ENCODE measurements around the gene CAMKK1. TPM values are rescaled to one million over a fixed set of nuclear protein-coding genes. Genes with fewer than 3 reads are reported as not detected.
A peak's percentile ranks its signal among the peaks of the same experiment; 100 is the strongest.

Gene CAMKK1
- total and polyA plus RNA-seq, 7 donors: 0.91 to 2.3 (median 1.5) TPM

GRCh38 chr17:3815925-3816324 lies 76.9 kb downstream of the CAMKK1 start:
- no peak for DNase-seq
- Histone ChIP-seq H3K27ac (peak overlapping the region; percentile 71), H3K36me3 (ENCODE audit: insufficient read depth in 1 of 2, low read depth in 1 of 2) (peaks cover 12 to 93% of the 10 kb centered on the region in 2 donors), H3K4me3 (no peak overlapping the region), H3K9me3 (no peaks in the 10 kb centered on the region), H3K27me3 (ENCODE audit: insufficient read depth in 3 of 3, low read length in 2 of 3) (no peaks in the 10 kb centered on the region), H3K4me1 (peaks cover 17% of the 10 kb centered on the region)
- TF ChIP-seq CTCF (IDR thresholded peaks at IDR 0.05): no peak
- ATAC-seq: peak in 3 of 4 donors; percentile 24 to 42 (median 42)
- intact Hi-C loops (cut with DNase I): loop anchor here in 1 of 2 donors (5.0 kb wide), 2 partner anchors 79 to 134 kb away; no protein-coding TSS in a partner anchor
- 65 to 86% (median 75%) methylated on average over 7 of the region's 7 CpGs for whole genome bisulfite sequencing, 3 donors

GRCh38 chr17:3815122-3815521 lies 77.7 kb downstream of the CAMKK1 start:
- H3K4me1 ChIP-seq: peaks cover 17% of the 10 kb centered on the region
- DNase-seq: no peak
- H3K36me3 ChIP-seq (ENCODE audit: insufficient read depth in 1 of 2, low read depth in 1 of 2): peaks cover 14 to 93% of the 10 kb centered on the region in 2 donors
- peak overlapping the region; percentile 71 for H3K27ac ChIP-seq
- TF ChIP-seq CTCF (IDR thresholded peaks at IDR 0.05): no peak
- H3K27me3 ChIP-seq (ENCODE audit: insufficient read depth in 3 of 3, low read length in 2 of 3): no peaks in the 10 kb centered on the region
- no peaks in the 10 kb centered on the region for H3K9me3 ChIP-seq
- intact Hi-C loops (cut with DNase I): loop anchor here in 1 of 2 donors (5.0 kb wide), 2 partner anchors 78 to 133 kb away; no protein-coding TSS in a partner anchor
- WGBS, 3 donors: 28 to 42% (median 33%) methylated on average over 6 of the region's 6 CpGs
- no peak overlapping the region for H3K4me3 ChIP-seq
- ATAC-seq: peak; percentile 81 to 95 (median 94)

- H3K4me3 ChIP-seq: no peak overlapping the region
- ATAC-seq (no peak), DNase-seq (no peak)
- 90 to 93% (median 92%) methylated on average over 13 of the region's 13 CpGs for WGBS, 3 donors
- H3K4me1 ChIP-seq: peaks cover 17% of the 10 kb centered on the region
- H3K27me3 ChIP-seq (ENCODE audit: insufficient read depth in 3 of 3, low read length in 2 of 3): no peaks in the 10 kb centered on the region
- TF ChIP-seq CTCF (IDR thresholded peaks at IDR 0.05): no peak
- intact Hi-C loops (cut with DNase I): loop anchor here in 1 of 2 donors (5.0 kb wide), 1 partner anchor 77 kb away; no protein-coding TSS in a partner anchor
- peak overlapping the region; percentile 71 for H3K27ac ChIP-seq
- peaks cover 14 to 93% of the 10 kb centered on the region in 2 donors for H3K36me3 ChIP-seq (ENCODE audit: insufficient read depth in 1 of 2, low read depth in 1 of 2)
- H3K9me3 ChIP-seq: no peaks in the 10 kb centered on the region
Measured at GRCh38 chr17:3814361-3814760, 78.5 kb downstream of the CAMKK1 start.

- WGBS, 3 donors: 91 to 92% (median 92%) methylated on average over 15 of the region's 15 CpGs
- H3K9me3 ChIP-seq: no peaks in the 10 kb centered on the region
- H3K4me1 ChIP-seq: peaks cover 17% of the 10 kb centered on the region
- H3K27me3 ChIP-seq (ENCODE audit: insufficient read depth in 3 of 3, low read length in 2 of 3): no peaks in the 10 kb centered on the region
- no peak overlapping the region for H3K27ac ChIP-seq
- TF ChIP-seq CTCF (IDR thresholded peaks at IDR 0.05): no peak
- DNase-seq: no peak
- peaks cover 14 to 94% of the 10 kb centered on the region in 2 donors for H3K36me3 ChIP-seq (ENCODE audit: insufficient read depth in 1 of 2, low read depth in 1 of 2)
- intact Hi-C loops (cut with DNase I): loop anchor here in 1 of 2 donors (5.0 kb wide), 1 partner anchor 76 kb away; no protein-coding TSS in a partner anchor
- no peak overlapping the region for H3K4me3 ChIP-seq
- ATAC-seq: no peak
Measured at GRCh38 chr17:3813171-3813570, 79.7 kb downstream of the CAMKK1 start.

GRCh38 chr17:3812771-3813170 lies 80.1 kb downstream of the CAMKK1 start:
- no peak for DNase-seq
- intact Hi-C loops (cut with DNase I): loop anchor here in 1 of 2 donors (5.0 kb wide), 1 partner anchor 75 kb away; no protein-coding TSS in a partner anchor
- Histone ChIP-seq H3K4me1 (peaks cover 17% of the 10 kb centered on the region), H3K4me3 (no peak overlapping the region), H3K9me3 (no peaks in the 10 kb centered on the region), H3K36me3 (ENCODE audit: insufficient read depth in 1 of 2, low read depth in 1 of 2) (peaks cover 14 to 94% of the 10 kb centered on the region in 2 donors), H3K27me3 (ENCODE audit: insufficient read depth in 3 of 3, low read length in 2 of 3) (no peaks in the 10 kb centered on the region), H3K27ac (no peak overlapping the region)
- no peak for TF ChIP-seq CTCF (IDR thresholded peaks at IDR 0.05)
- no peak for ATAC-seq
- WGBS, 3 donors: 83 to 88% (median 88%) methylated on average over 12 of the region's 12 CpGs
